ENCODE measurements around the gene DCAF6. TPM values are rescaled to one million over a fixed set of nuclear protein-coding genes. Genes with fewer than 3 reads are reported as not detected.

The DCAF6 gene
- total and polyA plus RNA-seq, 7 experiments from 2014 or later: 8.4 to 32.7 (median 27.9) TPM

DNA sequence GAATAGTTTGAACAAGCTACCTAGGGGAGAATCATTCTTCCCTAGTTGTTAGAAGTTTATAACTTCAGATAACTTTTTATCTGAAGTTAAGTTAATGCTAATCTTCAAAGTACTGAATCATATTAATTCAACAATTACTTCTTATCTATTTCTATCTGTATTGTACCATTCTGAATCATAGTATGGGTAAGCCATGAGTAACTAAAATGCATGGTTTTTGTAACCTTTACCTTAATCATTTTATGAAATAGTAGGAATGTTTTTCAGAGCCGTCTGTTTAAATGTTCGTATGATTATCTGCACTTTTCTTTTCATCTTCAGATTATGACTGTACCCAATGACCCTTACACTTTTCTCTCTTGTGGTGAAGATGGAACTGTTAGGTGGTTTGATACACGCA lies 50.7 kb downstream of the DCAF6 start:
- no peak overlapping the region for H3K4me3 Mint-ChIP-seq
- ATAC-seq (no peak), DNase-seq (no peak)
- Histone ChIP-seq H3K4me3 (ENCODE audit: low read length) (no peak overlapping the region), H3K27me3 (ENCODE audit: control insufficient read depth in 2 of 2, insufficient read depth in 2 of 2, low read length in 2 of 2) (no peaks in the 10 kb centered on the region), H3K36me3 (ENCODE audit: control insufficient read depth in 2 of 3, insufficient read depth in 3 of 3, low read length in 3 of 3) (peaks cover 0 to 6% (median 0%) of the 10 kb centered on the region in 3 experiments), H3K4me1 (ENCODE audit: control insufficient read depth in 2 of 2, insufficient read depth in 2 of 2, low read length in 2 of 2) (no peaks in the 10 kb centered on the region), H3K27ac (ENCODE audit: low read depth, low read length) (no peak overlapping the region), H3K9me3 (ENCODE audit: control insufficient read depth in 2 of 3, low read length in 3 of 3) (no peaks in the 10 kb centered on the region)
- no peaks in the 10 kb centered on the region for H3K9me3 Mint-ChIP-seq
- CTCF ChIA-PET: no interaction called here
- POLR2A ChIA-PET: no interaction called here
- peaks cover 7 to 35% (median 15%) of the 10 kb centered on the region in 5 donors for H3K36me3 Mint-ChIP-seq
- intact Hi-C loops (cut with micrococcal nuclease): no loop called here
- no peak overlapping the region for H3K27ac Mint-ChIP-seq
- H3K27me3 Mint-ChIP-seq: no peaks in the 10 kb centered on the region
- H3K4me1 Mint-ChIP-seq: peaks cover 2 to 10% (median 5%) of the 10 kb centered on the region in 7 donors

DNA sequence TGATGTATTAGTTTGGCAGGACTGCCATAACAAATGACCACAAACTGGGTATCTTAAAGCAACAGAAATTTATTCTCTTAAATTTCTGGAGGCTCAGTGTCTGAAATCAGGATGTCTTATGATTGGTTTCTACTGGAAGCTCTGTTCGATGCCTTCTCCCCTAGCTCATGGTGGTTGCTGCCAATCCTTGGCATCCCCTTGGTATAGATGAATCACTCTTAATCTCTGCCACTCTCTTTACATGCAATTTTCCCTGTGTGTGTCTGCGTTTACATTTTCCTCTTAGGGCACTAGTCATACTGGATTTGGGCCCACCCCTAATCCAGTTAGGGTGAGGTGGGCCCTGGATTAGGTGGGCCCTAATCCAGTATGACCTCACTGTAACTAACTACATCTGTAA lies 55.1 kb downstream of the DCAF6 start:
- Mint-ChIP-seq H3K9me3 (no peaks in the 10 kb centered on the region), H3K27me3 (no peaks in the 10 kb centered on the region), H3K36me3 (peaks cover 0 to 37% (median 19%) of the 10 kb centered on the region in 5 donors), H3K4me3 (no peak overlapping the region), H3K27ac (peak overlapping the region in 1 of 9 donors; percentile 62), H3K4me1 (peaks cover 0 to 7% (median 0%) of the 10 kb centered on the region in 7 donors)
- Histone ChIP-seq H3K4me3 (ENCODE audit: low read length) (no peak overlapping the region), H3K36me3 (ENCODE audit: control insufficient read depth in 2 of 3, insufficient read depth in 3 of 3, low read length in 3 of 3) (peaks cover 0 to 6% (median 5%) of the 10 kb centered on the region in 3 experiments), H3K27me3 (ENCODE audit: control insufficient read depth in 2 of 2, insufficient read depth in 2 of 2, low read length in 2 of 2) (no peaks in the 10 kb centered on the region), H3K27ac (ENCODE audit: low read depth, low read length) (no peak overlapping the region), H3K9me3 (ENCODE audit: control insufficient read depth in 2 of 3, low read length in 3 of 3) (no peaks in the 10 kb centered on the region), H3K4me1 (ENCODE audit: control insufficient read depth in 2 of 2, insufficient read depth in 2 of 2, low read length in 2 of 2) (no peaks in the 10 kb centered on the region)
- DNase-seq: no peak
- POLR2A ChIA-PET: no interaction called here
- intact Hi-C loops (cut with micrococcal nuclease): loop anchor here in 1 of 2 donors (5.0 kb wide), 1 partner anchor 54 kb away; the partner anchor contains the start of genes DCAF6 and MPC2
- CTCF ChIA-PET: no interaction called here
- no peak for ATAC-seq

DNA sequence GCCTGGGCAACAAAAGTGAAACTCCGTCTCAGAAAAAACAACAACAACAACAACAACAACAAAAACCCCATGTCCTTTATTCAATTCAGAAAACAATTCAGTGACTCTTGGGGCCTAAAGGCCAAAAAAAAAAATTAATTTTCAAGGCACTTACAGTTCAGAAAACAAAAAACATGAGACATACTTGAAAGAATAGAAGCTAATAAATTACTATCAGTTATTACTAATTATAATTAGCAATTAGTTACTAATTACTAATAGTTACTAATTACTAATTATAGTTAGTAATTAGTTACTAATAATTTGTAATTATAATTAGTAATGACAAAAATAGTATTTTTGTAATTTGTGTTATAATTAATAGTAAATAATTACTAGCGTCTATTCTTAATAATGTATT lies 57.2 kb downstream of the DCAF6 start:
- Histone ChIP-seq H3K4me1 (ENCODE audit: control insufficient read depth in 2 of 2, insufficient read depth in 2 of 2, low read length in 2 of 2) (no peaks in the 10 kb centered on the region), H3K27ac (ENCODE audit: low read depth, low read length) (no peak overlapping the region), H3K36me3 (ENCODE audit: control insufficient read depth in 2 of 3, insufficient read depth in 3 of 3, low read length in 3 of 3) (peaks cover 0 to 6% (median 5%) of the 10 kb centered on the region in 3 experiments), H3K27me3 (ENCODE audit: control insufficient read depth in 2 of 2, insufficient read depth in 2 of 2, low read length in 2 of 2) (no peaks in the 10 kb centered on the region), H3K9me3 (ENCODE audit: control insufficient read depth in 2 of 3, low read length in 3 of 3) (no peaks in the 10 kb centered on the region), H3K4me3 (ENCODE audit: low read length) (no peak overlapping the region)
- ATAC-seq: no peak
- POLR2A ChIA-PET: no interaction called here
- H3K27me3 Mint-ChIP-seq: no peaks in the 10 kb centered on the region
- no peak overlapping the region for H3K4me3 Mint-ChIP-seq
- H3K9me3 Mint-ChIP-seq: no peaks in the 10 kb centered on the region
- peaks cover 0 to 38% (median 25%) of the 10 kb centered on the region in 5 donors for H3K36me3 Mint-ChIP-seq
- intact Hi-C loops (cut with micrococcal nuclease): loop anchor here in 1 of 2 donors (5.0 kb wide), 1 partner anchor 56 kb away; the partner anchor contains the start of genes DCAF6 and MPC2
- CTCF ChIA-PET: no interaction called here
- H3K4me1 Mint-ChIP-seq: peaks cover 0 to 8% (median 0%) of the 10 kb centered on the region in 7 donors
- no peak for DNase-seq
- H3K27ac Mint-ChIP-seq: no peak overlapping the region

DNA sequence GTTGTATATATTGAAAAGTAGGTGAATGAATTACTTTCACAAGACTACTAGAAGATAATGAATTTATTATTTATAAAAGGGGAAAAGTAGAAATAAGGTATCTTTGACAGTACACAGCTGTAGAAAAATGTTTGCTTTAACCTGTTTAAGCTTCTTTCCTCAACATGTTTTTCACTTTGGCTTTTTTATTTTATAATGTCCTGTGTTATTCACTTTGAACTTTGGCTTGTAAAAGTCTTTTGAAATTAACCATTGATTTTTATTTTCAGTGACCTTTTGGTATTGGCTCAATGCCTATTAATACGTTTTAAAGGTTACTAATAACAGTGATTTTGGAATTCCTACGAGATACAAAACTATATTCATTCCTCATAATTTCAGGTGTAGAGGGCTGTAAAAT lies 58.1 kb downstream of the DCAF6 start:
- intact Hi-C loops (cut with micrococcal nuclease): loop anchor here in 1 of 2 donors (5.0 kb wide), 1 partner anchor 57 kb away; the partner anchor contains the start of genes DCAF6 and MPC2
- ATAC-seq: no peak
- H3K27ac Mint-ChIP-seq: no peak overlapping the region
- no peak overlapping the region for H3K4me3 ChIP-seq (ENCODE audit: low read length)
- no peaks in the 10 kb centered on the region for H3K9me3 ChIP-seq (ENCODE audit: control insufficient read depth in 2 of 3, low read length in 3 of 3)
- H3K27me3 Mint-ChIP-seq: no peaks in the 10 kb centered on the region
- H3K36me3 Mint-ChIP-seq: peaks cover 0 to 42% (median 29%) of the 10 kb centered on the region in 5 donors
- H3K27ac ChIP-seq (ENCODE audit: low read depth, low read length): no peak overlapping the region
- CTCF ChIA-PET: no interaction called here
- peaks cover 0 to 6% (median 5%) of the 10 kb centered on the region in 3 experiments for H3K36me3 ChIP-seq (ENCODE audit: control insufficient read depth in 2 of 3, insufficient read depth in 3 of 3, low read length in 3 of 3)
- H3K4me1 Mint-ChIP-seq: peaks cover 0 to 8% (median 0%) of the 10 kb centered on the region in 7 donors
- DNase-seq: no peak
- no peaks in the 10 kb centered on the region for H3K9me3 Mint-ChIP-seq
- POLR2A ChIA-PET: no interaction called here
- no peak overlapping the region for H3K4me3 Mint-ChIP-seq
- H3K4me1 ChIP-seq (ENCODE audit: control insufficient read depth in 2 of 2, insufficient read depth in 2 of 2, low read length in 2 of 2): no peaks in the 10 kb centered on the region
- no peaks in the 10 kb centered on the region for H3K27me3 ChIP-seq (ENCODE audit: control insufficient read depth in 2 of 2, insufficient read depth in 2 of 2, low read length in 2 of 2)

DNA sequence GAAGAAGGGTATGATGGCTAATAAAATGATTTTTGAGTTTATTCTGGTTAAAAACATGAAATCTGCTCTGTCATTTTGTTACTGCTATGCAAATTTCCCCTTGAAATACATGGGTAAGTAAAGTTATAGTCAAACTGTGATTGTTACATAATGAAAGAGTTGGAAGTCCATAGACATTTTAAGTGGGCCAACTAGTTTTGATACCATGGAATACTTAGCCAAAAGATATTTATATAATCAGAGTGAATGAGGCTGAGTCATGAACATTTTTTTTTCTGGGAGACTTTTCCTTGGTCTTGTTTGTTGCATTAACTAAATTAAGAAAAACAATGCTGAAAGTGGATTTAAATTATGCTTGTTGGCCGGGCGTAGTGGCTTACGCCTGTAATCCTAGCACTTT lies 58.6 kb downstream of the DCAF6 start:
- intact Hi-C loops (cut with micrococcal nuclease): no loop called here
- no peaks in the 10 kb centered on the region for H3K4me1 ChIP-seq (ENCODE audit: control insufficient read depth in 2 of 2, insufficient read depth in 2 of 2, low read length in 2 of 2)
- Mint-ChIP-seq H3K4me3 (no peak overlapping the region), H3K27ac (no peak overlapping the region), H3K4me1 (peaks cover 0 to 8% (median 0%) of the 10 kb centered on the region in 7 donors), H3K9me3 (no peaks in the 10 kb centered on the region), H3K27me3 (no peaks in the 10 kb centered on the region), H3K36me3 (peaks cover 0 to 47% (median 32%) of the 10 kb centered on the region in 5 donors)
- H3K9me3 ChIP-seq (ENCODE audit: control insufficient read depth in 2 of 3, low read length in 3 of 3): no peaks in the 10 kb centered on the region
- peaks cover 0 to 6% (median 5%) of the 10 kb centered on the region in 3 experiments for H3K36me3 ChIP-seq (ENCODE audit: control insufficient read depth in 2 of 3, insufficient read depth in 3 of 3, low read length in 3 of 3)
- H3K27me3 ChIP-seq (ENCODE audit: control insufficient read depth in 2 of 2, insufficient read depth in 2 of 2, low read length in 2 of 2): no peaks in the 10 kb centered on the region
- ATAC-seq (no peak), DNase-seq (no peak)
- ChIA-PET CTCF (no interaction called here), POLR2A (no interaction called here)
- H3K27ac ChIP-seq (ENCODE audit: low read depth, low read length): no peak overlapping the region
- no peak overlapping the region for H3K4me3 ChIP-seq (ENCODE audit: low read length)

DNA sequence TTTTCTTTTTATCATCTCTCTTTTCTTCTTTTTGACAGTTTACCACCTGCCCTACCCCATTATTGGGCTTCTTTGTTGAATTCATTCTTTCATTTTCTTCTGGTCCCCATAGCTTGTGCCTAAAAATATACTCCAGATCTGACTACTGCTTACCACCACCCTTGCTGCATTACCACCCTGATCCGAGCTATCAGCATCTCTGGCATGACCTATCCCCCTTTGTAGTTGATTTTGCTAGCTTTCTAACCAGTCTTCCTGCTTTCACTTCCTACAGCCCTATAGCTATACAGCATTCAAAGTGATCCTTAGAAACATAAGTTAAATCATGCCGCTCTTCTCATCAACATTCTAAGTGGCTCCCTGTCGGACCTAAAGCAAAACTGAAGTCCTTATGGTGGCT lies 59.8 kb downstream of the DCAF6 start:
- Mint-ChIP-seq H3K36me3 (peaks cover 0 to 55% (median 34%) of the 10 kb centered on the region in 5 donors), H3K27me3 (no peaks in the 10 kb centered on the region), H3K4me1 (peaks cover 0 to 8% (median 3%) of the 10 kb centered on the region in 7 donors), H3K4me3 (no peak overlapping the region), H3K27ac (peak overlapping the region in 2 of 9 donors; percentile 3 to 20), H3K9me3 (no peaks in the 10 kb centered on the region)
- ATAC-seq (no peak), DNase-seq (no peak)
- intact Hi-C loops (cut with micrococcal nuclease): no loop called here
- Histone ChIP-seq H3K4me1 (ENCODE audit: control insufficient read depth in 2 of 2, insufficient read depth in 2 of 2, low read length in 2 of 2) (no peaks in the 10 kb centered on the region), H3K4me3 (ENCODE audit: low read length) (no peak overlapping the region), H3K27me3 (ENCODE audit: control insufficient read depth in 2 of 2, insufficient read depth in 2 of 2, low read length in 2 of 2) (no peaks in the 10 kb centered on the region), H3K36me3 (ENCODE audit: control insufficient read depth in 2 of 3, insufficient read depth in 3 of 3, low read length in 3 of 3) (peaks cover 0 to 6% (median 5%) of the 10 kb centered on the region in 3 experiments), H3K27ac (ENCODE audit: low read depth, low read length) (no peak overlapping the region), H3K9me3 (ENCODE audit: control insufficient read depth in 2 of 3, low read length in 3 of 3) (no peaks in the 10 kb centered on the region)
- ChIA-PET POLR2A (no interaction called here), CTCF (no interaction called here)

DNA sequence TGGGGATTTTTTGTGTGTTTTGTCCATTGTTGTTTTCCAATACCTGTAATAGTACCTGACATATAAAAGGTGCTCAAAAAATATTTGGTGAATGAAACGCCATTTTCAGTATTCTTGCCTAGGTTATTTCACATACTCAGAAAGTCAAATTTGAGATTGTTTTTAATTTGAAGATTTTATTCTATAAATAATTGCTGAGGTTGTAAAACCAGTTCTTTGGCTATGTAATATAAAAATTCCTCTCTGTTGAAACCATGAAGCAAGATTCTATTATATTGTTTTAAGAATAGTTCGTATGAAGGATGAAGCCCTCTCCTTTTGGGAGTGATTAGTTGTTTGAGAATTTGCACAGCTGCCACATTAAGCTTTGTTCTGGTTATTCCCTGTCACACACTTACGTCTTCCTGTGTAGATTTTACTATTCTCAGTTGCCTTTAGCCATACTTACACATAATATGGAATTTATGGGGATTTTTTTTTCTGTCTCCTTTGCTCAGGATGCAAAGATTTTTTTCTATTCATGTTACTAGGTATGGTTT lies 60.6 kb downstream of the DCAF6 start:
- Histone ChIP-seq H3K4me1 (ENCODE audit: control insufficient read depth in 2 of 2, insufficient read depth in 2 of 2, low read length in 2 of 2) (no peaks in the 10 kb centered on the region), H3K9me3 (ENCODE audit: control insufficient read depth in 2 of 3, low read length in 3 of 3) (no peaks in the 10 kb centered on the region), H3K4me3 (ENCODE audit: low read length) (no peak overlapping the region), H3K27me3 (ENCODE audit: control insufficient read depth in 2 of 2, insufficient read depth in 2 of 2, low read length in 2 of 2) (no peaks in the 10 kb centered on the region), H3K36me3 (ENCODE audit: control insufficient read depth in 2 of 3, insufficient read depth in 3 of 3, low read length in 3 of 3) (peaks cover 0 to 5% (median 0%) of the 10 kb centered on the region in 3 experiments), H3K27ac (ENCODE audit: low read depth, low read length) (no peak overlapping the region)
- peaks cover 0 to 8% (median 3%) of the 10 kb centered on the region in 7 donors for H3K4me1 Mint-ChIP-seq
- ChIA-PET CTCF (no interaction called here), POLR2A (no interaction called here)
- DNase-seq (no peak), ATAC-seq (no peak)
- intact Hi-C loops (cut with micrococcal nuclease): no loop called here
- no peak overlapping the region for H3K4me3 Mint-ChIP-seq
- no peak overlapping the region for H3K27ac Mint-ChIP-seq
- no peaks in the 10 kb centered on the region for H3K9me3 Mint-ChIP-seq
- H3K27me3 Mint-ChIP-seq: no peaks in the 10 kb centered on the region
- peaks cover under 1 to 56% (median 36%) of the 10 kb centered on the region in 5 donors for H3K36me3 Mint-ChIP-seq
